Left lobe of liver (tissue), 2 donors: ENCODE data around the gene MYT1. TPM values are rescaled to one million over a fixed set of nuclear protein-coding genes. Genes with fewer than 3 reads are reported as not detected.
A peak's percentile ranks its signal among the peaks of the same experiment; 100 is the strongest.
"Not testable (repeated sequence)": the region's sequence is repeated elsewhere in the genome, so short reads cannot be mapped to it uniquely, and the experiment has no call there.

Source experiments
- ATAC-seq: fragments of 200-7000 bp; cut with Tn5 transposase; one replicate; pipeline ENCODE4 v1.9.1; 2020; ENCODE audit warnings: mild to moderate bottlenecking, moderate library complexity
- DNase-seq: peaks from one replicate; pipeline ENCODE4 v3.0.0-alpha.2; 2020; ENCODE audit warnings: low spot score
- total RNA-seq: library from RNA; stranded (reverse); gene quantifications from one replicate; pipeline ENCODE4 v1.2.1, GENCODE V29; 2021
- donor health status: DM: no; HTN: no; CAD: no; lungs with moderate emphysema.
- donor health status: DM: no; HTN: yes; CAD: no.

The MYT1 gene
- total RNA-seq, 1 donor from 2014 or later, result not detected

- no peak for DNase-seq
- ATAC-seq, result no peak
Measured at GRCh38 chr20:64228086-64228653, 63.9 kb downstream of the MYT1 start.

- ATAC-seq (no peak), DNase-seq (no peak)
Measured at GRCh38 chr20:64228751-64229506, 64.7 kb downstream of the MYT1 start.

- DNase-seq, result no peak
- no peak for ATAC-seq
Measured at GRCh38 chr20:64229507-64230061, 65.3 kb downstream of the MYT1 start.

GRCh38 chr20:64230461-64231145, 66.4 kb downstream of the MYT1 start:
- no peak for ATAC-seq
- no peak for DNase-seq

GRCh38 chr20:64231621-64232550, 67.6 kb downstream of the MYT1 start:
- no peak for DNase-seq
- no peak for ATAC-seq

- ATAC-seq (no peak), DNase-seq (no peak)
Measured at GRCh38 chr20:64232794-64233193, 68.5 kb downstream of the MYT1 start.

GRCh38 chr20:64233725-64234124, 69.5 kb downstream of the MYT1 start:
- peak; percentile 95 for DNase-seq
- ATAC-seq, result peak; percentile 88

GRCh38 chr20:64234291-64234791, 70.1 kb downstream of the MYT1 start:
- DNase-seq, result no peak

GRCh38 chr20:64234921-64235565, 70.8 kb downstream of the MYT1 start:
- DNase-seq, ATAC-seq: not testable (repeated sequence)

More at GRCh38 chr20:64234291-64234791, 70.1 kb downstream of the MYT1 start:
- ATAC-seq, result no peak

- ATAC-seq (no peak), DNase-seq (no peak)
Measured at GRCh38 chr20:64236137-64237088, 72.2 kb downstream of the MYT1 start.

- no peak for ATAC-seq
- no peak for DNase-seq
Measured at GRCh38 chr20:64237316-64237715, 73.1 kb downstream of the MYT1 start.

- DNase-seq (peak; percentile 77), ATAC-seq (peak; percentile 71)
Measured at GRCh38 chr20:64238115-64238825, 74.0 kb downstream of the MYT1 start.

GRCh38 chr20:64238851-64239387, 74.7 kb downstream of the MYT1 start:
- ATAC-seq (no peak), DNase-seq (no peak)

GRCh38 chr20:64239449-64240242, 75.4 kb downstream of the MYT1 start:
- DNase-seq (no peak), ATAC-seq (no peak)

- DNase-seq (no peak), ATAC-seq (no peak)
Measured at GRCh38 chr20:64240243-64241015, 76.2 kb downstream of the MYT1 start.

- peak; percentile 43 for DNase-seq
- ATAC-seq, result no peak
Measured at GRCh38 chr20:64241061-64241460, 76.8 kb downstream of the MYT1 start.
